ENCODE results near the gene FASN.

GRCh38 chr17:82101767-82102679 is 4.0 kb upstream of the FASN start:
- TF ChIP-seq CTCF (conservative IDR thresholded peaks at IDR 0.05; ENCODE audit: low read length) (0 out of 2 replicates have a peak, but pooled peaks have one; percentile 25), EZH2phosphoT487 (IDR thresholded peaks at IDR 0.05; ENCODE audit: borderline replicate concordance, low read depth, low read length) (no peak)
